Transverse colon (tissue), 4 donors: ENCODE measurements around the gene SPINK14.

Experiments
- CTCF ChIP-seq, 5 experiments: fragments of 200-600 bp in 3 of 5; fragments of 450-650 bp in 2 of 5; sonication (generic) in 3 of 5; IDR thresholded peaks; 1 replicate in 2 of 5; 2 replicates in 3 of 5; pipeline ENCODE4 v1.5.1; 2016 to 2017; ENCODE audit warnings: antibody characterized with exemption in 5 of 5, inconsistent platforms in 3 of 5, mild to moderate bottlenecking in 2 of 5, moderate library complexity in 1 of 5
- EP300 ChIP-seq: sonication (generic); formaldehyde crosslinking; IDR thresholded peaks from one replicate; pipeline ENCODE4 v1.6.1; 2017; ENCODE audit warnings: antibody characterized with exemption, low read depth
- POLR2A ChIP-seq: fragments of 450-650 bp; IDR thresholded peaks from one replicate; pipeline ENCODE4 v1.6.1; 2016; ENCODE audit warnings: antibody characterized with exemption, mild to moderate bottlenecking, moderate library complexity
- POLR2AphosphoS5 ChIP-seq, 3 donors: sonication (generic); formaldehyde crosslinking; IDR thresholded peaks; one replicate each; pipeline ENCODE4 v1.6.1; 2016; ENCODE audit warnings: antibody characterized with exemption in 3 of 3

GRCh38 chr5:148141645-148142044, 26.7 kb upstream of the SPINK14 start:
- TF ChIP-seq CTCF (IDR thresholded peaks at IDR 0.05) (no peak), POLR2A (no peak), POLR2AphosphoS5 (IDR thresholded peaks at IDR 0.05) (no peak), EP300 (no peak)
